GM18499 (cell line): ENCODE results near the gene PRRG1.
"Not testable (repeated sequence)": the region's sequence is repeated elsewhere in the genome, so short reads cannot be mapped to it uniquely, and the experiment has no call there.

Experiments
- ATAC-seq: cut with Tn5 transposase; IDR thresholded peaks from one replicate; pipeline ENCODE4 v1.9.1; 2021; ENCODE audit warnings: moderate number of reproducible peaks; ENCODE audit not compliant: insufficient read depth, unreplicated experiment

Gene PRRG1

GRCh38 chrX:37462346-37462745 is 113.2 kb downstream of the PRRG1 start:
- no peak for ATAC-seq

GRCh38 chrX:37468124-37468739 is 119.1 kb downstream of the PRRG1 start:
- no peak for ATAC-seq

- ATAC-seq: no peak
These were observed 121.5 kb downstream of the PRRG1 start for GRCh38 chrX:37470711-37471110.

GRCh38 chrX:37472836-37473235 is 123.7 kb downstream of the PRRG1 start:
- no peak for ATAC-seq

GRCh38 chrX:37474478-37474877 is 125.3 kb downstream of the PRRG1 start:
- no peak for ATAC-seq

- ATAC-seq: no peak
These were observed 127.5 kb downstream of the PRRG1 start for GRCh38 chrX:37476571-37477170.

- not testable (repeated sequence) for ATAC-seq
These were observed 135.2 kb downstream of the PRRG1 start for GRCh38 chrX:37484335-37484734.

- no peak for ATAC-seq
These were observed 136.3 kb downstream of the PRRG1 start for GRCh38 chrX:37485429-37485828.

GRCh38 chrX:37487271-37487670 is 138.1 kb downstream of the PRRG1 start:
- no peak for ATAC-seq

- ATAC-seq: no peak
These were observed 139.2 kb downstream of the PRRG1 start for GRCh38 chrX:37488323-37488722.

GRCh38 chrX:37491686-37492085 is 142.5 kb downstream of the PRRG1 start:
- no peak for ATAC-seq

- not testable (repeated sequence) for ATAC-seq
These were observed 146.6 kb downstream of the PRRG1 start for GRCh38 chrX:37495760-37496159.

- not testable (repeated sequence) for ATAC-seq
These were observed 148.0 kb downstream of the PRRG1 start for GRCh38 chrX:37497126-37497525.

- not testable (repeated sequence) for ATAC-seq
These were observed 149.2 kb downstream of the PRRG1 start for GRCh38 chrX:37498323-37498722.

GRCh38 chrX:37499649-37500048 is 150.5 kb downstream of the PRRG1 start:
- not testable (repeated sequence) for ATAC-seq

- no peak for ATAC-seq
These were observed 155.8 kb downstream of the PRRG1 start for GRCh38 chrX:37504991-37505390.
